Measurements from ENCODE around the gene STK10.

DNA sequence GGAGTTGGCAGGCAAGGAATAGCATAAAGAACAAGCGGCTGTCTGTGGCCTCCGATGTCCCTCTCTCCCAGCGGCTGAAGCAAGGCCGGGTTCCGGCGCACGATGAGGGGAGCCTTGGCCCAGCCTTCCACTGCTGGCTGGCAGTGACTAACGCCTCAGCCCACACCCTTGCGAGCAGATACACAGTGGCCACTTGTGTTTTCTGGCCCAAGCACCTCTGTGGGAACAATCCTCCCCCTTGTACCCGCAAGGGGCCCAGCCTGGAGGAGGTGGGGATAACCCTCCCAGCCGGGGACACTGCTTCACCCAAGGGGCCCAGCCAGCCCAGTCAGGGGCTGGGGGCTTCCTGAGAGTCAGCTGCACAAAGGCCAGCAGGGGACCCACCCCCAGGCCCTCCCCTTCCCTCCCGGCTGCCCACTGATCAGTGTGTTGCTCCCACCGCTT, 23.2 kb downstream of the STK10 start:
- no peak for TF ChIP-seq KDM1A (IDR thresholded peaks at IDR 0.05)
- no peak for TF ChIP-seq SIN3A (IDR thresholded peaks at IDR 0.05; ENCODE audit: borderline replicate concordance in 2 of 2, control insufficient read depth in 1 of 2, low read depth in 2 of 2, low read length in 2 of 2)
- TF ChIP-seq, protein P1, sequence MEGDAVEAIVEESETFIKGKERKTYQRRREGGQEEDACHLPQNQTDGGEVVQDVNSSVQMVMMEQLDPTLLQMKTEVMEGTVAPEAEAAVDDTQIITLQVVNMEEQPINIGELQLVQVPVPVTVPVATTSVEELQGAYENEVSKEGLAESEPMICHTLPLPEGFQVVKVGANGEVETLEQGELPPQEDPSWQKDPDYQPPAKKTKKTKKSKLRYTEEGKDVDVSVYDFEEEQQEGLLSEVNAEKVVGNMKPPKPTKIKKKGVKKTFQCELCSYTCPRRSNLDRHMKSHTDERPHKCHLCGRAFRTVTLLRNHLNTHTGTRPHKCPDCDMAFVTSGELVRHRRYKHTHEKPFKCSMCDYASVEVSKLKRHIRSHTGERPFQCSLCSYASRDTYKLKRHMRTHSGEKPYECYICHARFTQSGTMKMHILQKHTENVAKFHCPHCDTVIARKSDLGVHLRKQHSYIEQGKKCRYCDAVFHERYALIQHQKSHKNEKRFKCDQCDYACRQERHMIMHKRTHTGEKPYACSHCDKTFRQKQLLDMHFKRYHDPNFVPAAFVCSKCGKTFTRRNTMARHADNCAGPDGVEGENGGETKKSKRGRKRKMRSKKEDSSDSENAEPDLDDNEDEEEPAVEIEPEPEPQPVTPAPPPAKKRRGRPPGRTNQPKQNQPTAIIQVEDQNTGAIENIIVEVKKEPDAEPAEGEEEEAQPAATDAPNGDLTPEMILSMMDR (IDR thresholded peaks at IDR 0.05 in 2 of 3, conservative IDR thresholded peaks at IDR 0.05 in 1 of 3; ENCODE audit: insufficient read depth in 2 of 3, low read depth in 1 of 3, low read length in 3 of 3), result no peak
- TF ChIP-seq, protein P2, sequence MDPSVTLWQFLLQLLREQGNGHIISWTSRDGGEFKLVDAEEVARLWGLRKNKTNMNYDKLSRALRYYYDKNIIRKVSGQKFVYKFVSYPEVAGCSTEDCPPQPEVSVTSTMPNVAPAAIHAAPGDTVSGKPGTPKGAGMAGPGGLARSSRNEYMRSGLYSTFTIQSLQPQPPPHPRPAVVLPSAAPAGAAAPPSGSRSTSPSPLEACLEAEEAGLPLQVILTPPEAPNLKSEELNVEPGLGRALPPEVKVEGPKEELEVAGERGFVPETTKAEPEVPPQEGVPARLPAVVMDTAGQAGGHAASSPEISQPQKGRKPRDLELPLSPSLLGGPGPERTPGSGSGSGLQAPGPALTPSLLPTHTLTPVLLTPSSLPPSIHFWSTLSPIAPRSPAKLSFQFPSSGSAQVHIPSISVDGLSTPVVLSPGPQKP (CRISPR knock-in tag; IDR thresholded peaks at IDR 0.05), result no peak
- TF ChIP-seq, protein P3, sequence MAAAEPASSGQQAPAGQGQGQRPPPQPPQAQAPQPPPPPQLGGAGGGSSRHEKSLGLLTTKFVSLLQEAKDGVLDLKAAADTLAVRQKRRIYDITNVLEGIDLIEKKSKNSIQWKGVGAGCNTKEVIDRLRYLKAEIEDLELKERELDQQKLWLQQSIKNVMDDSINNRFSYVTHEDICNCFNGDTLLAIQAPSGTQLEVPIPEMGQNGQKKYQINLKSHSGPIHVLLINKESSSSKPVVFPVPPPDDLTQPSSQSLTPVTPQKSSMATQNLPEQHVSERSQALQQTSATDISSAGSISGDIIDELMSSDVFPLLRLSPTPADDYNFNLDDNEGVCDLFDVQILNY (CRISPR knock-in tag; IDR thresholded peaks at IDR 0.05), result no peak
- TF ChIP-seq RAD21 (CRISPR knock-in tag; conservative IDR thresholded peaks at IDR 0.05 in 1 of 2, IDR thresholded peaks at IDR 0.05 in 1 of 2), result no peak
- TF ChIP-seq, protein P4, sequence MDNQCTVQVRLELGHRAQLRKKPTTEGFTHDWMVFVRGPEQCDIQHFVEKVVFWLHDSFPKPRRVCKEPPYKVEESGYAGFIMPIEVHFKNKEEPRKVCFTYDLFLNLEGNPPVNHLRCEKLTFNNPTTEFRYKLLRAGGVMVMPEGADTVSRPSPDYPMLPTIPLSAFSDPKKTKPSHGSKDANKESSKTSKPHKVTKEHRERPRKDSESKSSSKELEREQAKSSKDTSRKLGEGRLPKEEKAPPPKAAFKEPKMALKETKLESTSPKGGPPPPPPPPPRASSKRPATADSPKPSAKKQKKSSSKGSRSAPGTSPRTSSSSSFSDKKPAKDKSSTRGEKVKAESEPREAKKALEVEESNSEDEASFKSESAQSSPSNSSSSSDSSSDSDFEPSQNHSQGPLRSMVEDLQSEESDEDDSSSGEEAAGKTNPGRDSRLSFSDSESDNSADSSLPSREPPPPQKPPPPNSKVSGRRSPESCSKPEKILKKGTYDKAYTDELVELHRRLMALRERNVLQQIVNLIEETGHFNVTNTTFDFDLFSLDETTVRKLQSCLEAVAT (IDR thresholded peaks at IDR 0.05), result no peak
- TF ChIP-seq ZNF79 (CRISPR knock-in tag; IDR thresholded peaks at IDR 0.05; ENCODE audit: low read depth), result no peak
- TF ChIP-seq, protein P5, sequence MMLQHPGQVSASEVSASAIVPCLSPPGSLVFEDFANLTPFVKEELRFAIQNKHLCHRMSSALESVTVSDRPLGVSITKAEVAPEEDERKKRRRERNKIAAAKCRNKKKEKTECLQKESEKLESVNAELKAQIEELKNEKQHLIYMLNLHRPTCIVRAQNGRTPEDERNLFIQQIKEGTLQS (IDR thresholded peaks at IDR 0.05), result no peak
- TF ChIP-seq, protein P5 (CRISPR knock-in tag; conservative IDR thresholded peaks at IDR 0.05), result no peak
